GM21447 (cell line): ENCODE results near the gene LRRC3C.
A peak's percentile ranks its signal among the peaks of the same experiment; 100 is the strongest.

Experiments used
- ATAC-seq: cut with Tn5 transposase; IDR thresholded peaks from one replicate; pipeline ENCODE4 v1.9.1; 2021; ENCODE audit not compliant: unreplicated experiment

The LRRC3C gene

GRCh38 chr17:39974433-39974832 lies 46.9 kb downstream of the LRRC3C start:
- ATAC-seq, result no peak

- no peak for ATAC-seq
Observed at GRCh38 chr17:39975801-39976200, 48.3 kb downstream of the LRRC3C start.

- no peak for ATAC-seq
Observed at GRCh38 chr17:39979016-39979670, 51.6 kb downstream of the LRRC3C start.

DNA sequence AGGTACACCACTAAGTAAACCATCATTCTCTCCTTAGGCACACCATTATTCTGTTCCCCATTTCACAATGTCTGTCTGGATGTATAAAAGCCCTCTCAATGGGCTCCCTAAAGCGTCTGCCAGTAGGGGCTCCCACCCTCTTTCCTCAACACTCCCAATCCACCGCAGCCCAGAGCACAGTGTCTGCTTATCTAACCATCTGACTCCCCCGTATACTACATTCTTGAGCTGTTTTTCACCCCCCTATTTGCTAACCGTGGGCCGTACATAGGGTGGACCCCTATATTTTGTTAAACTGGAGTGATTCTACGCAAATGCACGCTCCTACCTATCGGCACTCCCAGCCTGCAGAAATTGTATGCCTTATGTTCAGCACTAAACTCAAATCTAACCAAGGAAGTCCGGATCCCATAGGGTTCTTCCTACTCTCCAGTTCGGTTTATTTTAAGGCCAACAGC lies 52.4 kb downstream of the LRRC3C start:
- ATAC-seq, result peak; percentile 8

DNA sequence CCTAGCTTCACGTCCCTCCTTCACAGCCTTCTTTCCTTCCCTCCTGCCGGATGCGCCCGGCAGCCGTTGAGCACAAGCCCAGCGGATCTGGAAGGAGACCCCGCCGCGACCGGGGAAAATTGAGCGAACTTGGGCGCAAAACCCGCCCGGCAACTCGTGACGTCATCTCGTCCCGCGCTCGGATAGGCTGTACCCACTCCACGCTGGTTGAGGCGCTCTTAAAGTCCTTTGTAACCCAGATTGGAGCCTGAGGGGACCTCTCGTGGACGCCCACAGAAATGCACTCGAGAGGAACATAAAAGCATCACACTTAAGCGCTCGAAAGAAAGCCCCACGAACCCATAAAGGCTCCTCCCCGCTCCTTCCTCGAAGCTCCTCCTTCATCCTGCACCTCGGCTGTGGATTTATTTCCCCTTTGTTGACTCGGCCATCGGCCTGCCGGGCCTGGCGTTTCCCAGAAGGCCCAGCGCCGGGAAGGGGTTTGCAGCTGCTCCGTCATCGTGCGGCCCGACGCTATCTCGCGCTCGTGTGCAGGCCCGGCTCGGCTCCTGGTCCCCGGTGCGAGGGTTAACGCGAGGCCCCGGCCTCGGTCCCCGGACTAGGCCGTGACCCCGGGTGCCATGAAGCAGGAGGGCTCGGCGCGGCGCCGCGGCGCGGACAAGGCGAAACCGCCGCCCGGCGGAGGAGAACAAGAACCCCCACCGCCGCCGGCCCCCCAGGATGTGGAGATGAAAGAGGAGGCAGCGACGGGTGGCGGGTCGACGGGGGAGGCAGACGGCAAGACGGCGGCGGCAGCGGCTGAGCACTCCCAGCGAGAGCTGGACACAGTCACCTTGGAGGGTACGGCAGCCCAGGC lies 53.0 kb downstream of the LRRC3C start, which contains the start of gene PSMD3:
TSS of gene PSMD3 (plus strand) at position 457 of the 856 bp plus-strand sequence. CDS start at position 621, 164 bp downstream.
- ATAC-seq, result peak; percentile 92

DNA sequence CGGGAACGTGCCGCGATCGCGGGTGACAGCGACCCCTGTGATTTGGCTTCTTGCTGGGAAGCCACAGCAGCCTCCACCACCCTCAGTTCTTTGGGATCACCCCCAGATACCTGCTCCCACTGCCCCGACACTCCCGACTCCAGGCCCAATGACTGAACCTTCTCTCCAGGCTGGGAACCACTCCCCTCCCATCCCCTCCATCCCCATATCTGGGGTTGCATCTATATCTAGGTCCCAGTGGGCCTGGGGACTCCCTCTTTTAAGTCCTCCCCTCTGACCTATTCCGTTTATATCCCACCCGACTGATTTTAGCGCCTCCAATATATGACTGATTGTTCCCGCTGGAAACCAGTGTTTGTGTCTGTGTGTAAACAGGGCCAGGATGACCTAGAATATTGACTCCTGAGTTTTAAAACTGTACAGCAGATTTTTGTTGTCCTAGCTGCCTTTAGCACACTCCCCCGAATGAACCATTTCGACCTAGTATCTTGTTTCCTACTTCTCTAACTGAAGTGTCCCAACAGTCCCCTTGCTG lies 53.7 kb downstream of the LRRC3C start:
- ATAC-seq, result no peak

DNA sequence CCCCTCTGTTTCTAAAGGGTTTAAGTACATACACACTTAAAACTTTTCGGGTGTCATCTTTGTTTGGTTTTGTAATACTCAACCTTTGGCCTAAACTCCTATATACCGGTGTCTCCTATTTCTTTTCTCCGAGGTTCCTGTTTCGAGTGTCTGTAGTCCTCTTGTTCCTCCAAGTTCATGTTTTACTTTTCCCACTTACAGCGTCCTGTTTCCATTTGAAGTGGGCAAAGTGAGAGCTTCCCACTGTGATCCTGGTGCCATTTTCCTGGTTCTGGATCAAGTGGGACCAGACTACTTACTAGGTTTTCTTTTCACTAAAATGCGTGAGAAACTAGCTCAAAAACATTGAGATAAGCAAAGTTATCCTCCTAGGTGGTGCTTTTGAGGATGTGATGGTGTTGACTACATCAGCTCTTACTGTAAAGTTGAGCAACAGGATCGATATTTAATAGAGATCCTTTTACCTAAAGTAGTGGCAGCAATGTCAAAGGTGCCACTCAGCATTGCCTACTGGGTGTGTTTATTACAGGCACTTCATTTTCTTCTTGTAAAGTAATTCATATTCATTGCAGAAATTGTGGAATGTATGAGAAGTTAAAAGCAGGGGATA lies 54.3 kb downstream of the LRRC3C start:
- ATAC-seq, result no peak

- no peak for ATAC-seq
Observed at GRCh38 chr17:39988206-39988810, 60.8 kb downstream of the LRRC3C start.

- ATAC-seq, result no peak
Observed at GRCh38 chr17:39994448-39994847, 66.9 kb downstream of the LRRC3C start.
